HG03039 (cell line): ENCODE results near the gene TNFRSF9.
"Not testable (repeated sequence)": the region's sequence is repeated elsewhere in the genome, so short reads cannot be mapped to it uniquely, and the experiment has no call there.

Experiments used
- ATAC-seq: cut with Tn5 transposase; IDR thresholded peaks from one replicate; pipeline ENCODE4 v1.9.1; 2021; ENCODE audit warnings: mild to moderate bottlenecking, moderate library complexity; ENCODE audit not compliant: unreplicated experiment

Gene TNFRSF9

GRCh38 chr1:7921796-7922195, 18.8 kb downstream of the TNFRSF9 start:
- no peak for ATAC-seq

- ATAC-seq: no peak
Observed at GRCh38 chr1:7919880-7920279, 20.8 kb downstream of the TNFRSF9 start.

GRCh38 chr1:7917971-7918370, 22.7 kb downstream of the TNFRSF9 start:
- ATAC-seq: not testable (repeated sequence)

- no peak for ATAC-seq
Observed at GRCh38 chr1:7916501-7916830, 24.2 kb downstream of the TNFRSF9 start.

- ATAC-seq: no peak
Observed at GRCh38 chr1:7915826-7916500, 24.7 kb downstream of the TNFRSF9 start.

- ATAC-seq: no peak
Observed at GRCh38 chr1:7912743-7913557, 27.7 kb downstream of the TNFRSF9 start.

GRCh38 chr1:7912145-7912544, 28.5 kb downstream of the TNFRSF9 start:
- ATAC-seq: no peak

- no peak for ATAC-seq
Observed at GRCh38 chr1:7905262-7905661, 35.4 kb downstream of the TNFRSF9 start.

- ATAC-seq: no peak
Observed at GRCh38 chr1:7902478-7903085, 38.1 kb downstream of the TNFRSF9 start.

- ATAC-seq: no peak
Observed at GRCh38 chr1:7899741-7900140, 40.9 kb downstream of the TNFRSF9 start.

GRCh38 chr1:7898962-7899361, 41.7 kb downstream of the TNFRSF9 start:
- ATAC-seq: no peak

GRCh38 chr1:7896994-7897393, 43.6 kb downstream of the TNFRSF9 start:
- no peak for ATAC-seq

- ATAC-seq: no peak
Observed at GRCh38 chr1:7893529-7894180, 47.0 kb downstream of the TNFRSF9 start.

- ATAC-seq: no peak
Observed at GRCh38 chr1:7891804-7892203, 48.8 kb downstream of the TNFRSF9 start.

GRCh38 chr1:7890853-7891252, 49.8 kb downstream of the TNFRSF9 start:
- no peak for ATAC-seq

- no peak for ATAC-seq
Observed at GRCh38 chr1:7888248-7889081, 52.2 kb downstream of the TNFRSF9 start.

GRCh38 chr1:7886405-7886745, 54.3 kb downstream of the TNFRSF9 start:
- ATAC-seq: no peak

GRCh38 chr1:7885513-7886404, 54.9 kb downstream of the TNFRSF9 start:
- ATAC-seq: no peak

- ATAC-seq: no peak
Observed at GRCh38 chr1:7884757-7885156, 55.9 kb downstream of the TNFRSF9 start.

GRCh38 chr1:7879228-7879627, 61.4 kb downstream of the TNFRSF9 start:
- ATAC-seq: no peak
